Testis (tissue), 2 donors: ENCODE data around the gene SETD5.

Source experiments
- POLR2A ChIP-seq: fragments of 450-650 bp; IDR thresholded peaks from one replicate; pipeline ENCODE4 v1.6.1; 2017; ENCODE audit warnings: antibody characterized with exemption, mild to moderate bottlenecking, moderate library complexity
- TF ChIP-seq, protein P1 (sequence below), 3 experiments: fragments of 450-650 bp in 2 of 3; fragments of 200-600 bp in 1 of 3; sonication (generic) in 1 of 3; IDR thresholded peaks; one replicate each; pipeline ENCODE4 v1.5.1; 2016 to 2019; ENCODE audit warnings: antibody characterized with exemption in 3 of 3, mild to moderate bottlenecking in 2 of 3, moderate library complexity in 1 of 3

DNA sequence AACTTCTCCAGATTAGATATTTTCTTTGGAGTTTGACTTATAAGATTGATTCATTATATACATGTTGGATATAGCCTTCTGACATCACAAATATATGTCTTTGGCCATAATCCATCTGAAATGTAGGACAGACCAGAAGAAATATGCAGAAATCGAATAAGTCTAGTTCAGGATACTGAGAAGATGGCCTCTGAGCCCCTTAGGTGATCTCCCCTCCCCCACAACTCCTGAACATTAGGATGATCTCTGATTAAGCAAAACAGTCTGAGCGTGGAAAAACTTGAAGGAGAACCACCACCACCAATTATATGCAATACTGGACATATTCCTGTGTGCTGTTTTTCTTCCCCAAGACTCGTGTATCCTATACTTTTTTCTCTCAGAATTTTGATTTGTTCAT lies 3.2 kb downstream of the SETD5 start:
- TF ChIP-seq, protein P1, sequence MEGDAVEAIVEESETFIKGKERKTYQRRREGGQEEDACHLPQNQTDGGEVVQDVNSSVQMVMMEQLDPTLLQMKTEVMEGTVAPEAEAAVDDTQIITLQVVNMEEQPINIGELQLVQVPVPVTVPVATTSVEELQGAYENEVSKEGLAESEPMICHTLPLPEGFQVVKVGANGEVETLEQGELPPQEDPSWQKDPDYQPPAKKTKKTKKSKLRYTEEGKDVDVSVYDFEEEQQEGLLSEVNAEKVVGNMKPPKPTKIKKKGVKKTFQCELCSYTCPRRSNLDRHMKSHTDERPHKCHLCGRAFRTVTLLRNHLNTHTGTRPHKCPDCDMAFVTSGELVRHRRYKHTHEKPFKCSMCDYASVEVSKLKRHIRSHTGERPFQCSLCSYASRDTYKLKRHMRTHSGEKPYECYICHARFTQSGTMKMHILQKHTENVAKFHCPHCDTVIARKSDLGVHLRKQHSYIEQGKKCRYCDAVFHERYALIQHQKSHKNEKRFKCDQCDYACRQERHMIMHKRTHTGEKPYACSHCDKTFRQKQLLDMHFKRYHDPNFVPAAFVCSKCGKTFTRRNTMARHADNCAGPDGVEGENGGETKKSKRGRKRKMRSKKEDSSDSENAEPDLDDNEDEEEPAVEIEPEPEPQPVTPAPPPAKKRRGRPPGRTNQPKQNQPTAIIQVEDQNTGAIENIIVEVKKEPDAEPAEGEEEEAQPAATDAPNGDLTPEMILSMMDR (IDR thresholded peaks at IDR 0.05): no peak
- TF ChIP-seq POLR2A: no peak
